ENCODE results near the gene PTPRZ1.

PTPRZ1 gene

DNA sequence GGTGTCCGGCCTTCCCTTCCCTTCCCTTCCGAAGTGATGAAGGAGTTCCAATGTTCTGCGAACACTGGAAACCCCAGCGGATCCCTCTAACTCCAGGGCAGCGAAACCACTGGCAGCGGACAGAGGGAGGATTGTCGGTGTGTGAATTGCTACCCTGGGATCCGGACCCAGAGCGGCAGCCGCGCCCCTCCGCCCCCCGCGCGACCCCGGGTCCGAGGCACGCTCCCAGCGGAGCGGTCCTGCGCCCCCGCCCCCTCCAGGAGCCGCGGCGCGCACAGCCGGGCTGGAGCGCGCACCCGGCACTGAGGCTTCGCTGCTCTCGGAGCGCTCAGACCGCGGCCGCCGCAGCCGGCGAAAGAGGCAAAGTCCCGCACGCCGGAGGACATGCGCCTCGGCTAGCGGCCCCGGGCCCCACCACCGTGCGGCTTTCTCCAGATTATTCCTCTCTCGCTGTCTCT, at the start of gene PTPRZ1:
Gene PTPRZ1 (plus strand): TSS at position 331 of the 458 bp plus-strand sequence. CDS start 339 bp downstream, outside the sequence.
- peak; percentile 34 for DNase-seq (ENCODE audit: low spot score)

DNA sequence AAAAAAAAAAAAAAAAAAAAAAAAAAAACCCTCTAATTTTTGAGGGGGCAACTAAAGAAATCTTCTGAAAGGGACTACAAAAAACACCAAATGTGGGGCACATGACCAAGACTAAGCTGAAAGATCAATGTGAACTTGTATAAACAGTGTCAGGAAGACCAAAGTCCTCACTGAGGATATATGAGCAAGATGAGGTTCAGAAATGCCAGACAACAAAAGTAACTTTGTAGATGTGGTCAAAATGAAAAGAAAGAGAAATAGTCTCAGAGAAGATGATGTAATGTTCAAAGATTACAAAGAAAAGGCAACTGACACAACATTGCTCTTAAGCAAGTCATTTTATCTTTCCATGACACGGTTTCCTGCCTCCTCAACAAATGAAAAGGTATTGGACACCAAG, 48.7 kb upstream of the PTPRZ1 start:
- no peak for DNase-seq (ENCODE audit: low spot score)

DNA sequence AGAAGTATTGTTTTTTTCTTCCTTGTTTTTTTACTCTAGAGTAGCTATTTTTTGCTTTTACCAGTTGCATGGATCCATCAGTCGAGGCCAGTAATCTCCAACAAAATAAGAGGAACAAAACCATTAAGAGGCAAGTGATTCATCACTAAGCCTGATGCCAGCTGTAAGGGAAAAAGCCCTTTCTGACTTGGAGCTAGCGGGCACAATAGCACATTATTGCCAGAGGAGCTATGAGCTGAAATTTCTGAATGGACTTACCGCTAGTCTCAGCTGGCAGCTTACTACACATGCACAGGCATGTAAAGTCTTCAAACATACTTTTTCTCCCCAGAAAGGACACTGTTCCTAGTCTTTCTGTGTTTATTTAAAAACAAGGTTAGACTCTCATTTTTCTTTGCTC, 41.6 kb upstream of the PTPRZ1 start:
- DNase-seq (ENCODE audit: low spot score): no peak

DNA sequence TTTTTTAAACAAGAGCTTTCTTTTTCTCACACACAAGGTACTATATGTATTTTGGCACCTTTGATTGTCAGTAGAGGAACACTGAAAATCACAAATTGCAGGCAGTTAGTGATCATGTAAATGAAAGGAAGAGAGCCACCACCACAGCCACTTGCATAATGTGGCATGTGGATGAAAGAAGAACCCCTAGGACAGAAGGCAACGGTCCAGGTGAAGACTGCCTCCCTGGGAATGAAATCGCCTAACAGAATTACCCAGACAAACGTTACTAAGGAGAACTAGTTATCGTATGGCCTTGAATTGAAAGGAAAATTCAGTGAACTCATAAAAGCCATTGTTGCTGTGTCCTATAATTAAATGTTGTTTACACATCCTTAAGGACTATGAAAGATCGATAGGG, 41.2 kb upstream of the PTPRZ1 start:
- DNase-seq (ENCODE audit: low spot score): no peak

DNA sequence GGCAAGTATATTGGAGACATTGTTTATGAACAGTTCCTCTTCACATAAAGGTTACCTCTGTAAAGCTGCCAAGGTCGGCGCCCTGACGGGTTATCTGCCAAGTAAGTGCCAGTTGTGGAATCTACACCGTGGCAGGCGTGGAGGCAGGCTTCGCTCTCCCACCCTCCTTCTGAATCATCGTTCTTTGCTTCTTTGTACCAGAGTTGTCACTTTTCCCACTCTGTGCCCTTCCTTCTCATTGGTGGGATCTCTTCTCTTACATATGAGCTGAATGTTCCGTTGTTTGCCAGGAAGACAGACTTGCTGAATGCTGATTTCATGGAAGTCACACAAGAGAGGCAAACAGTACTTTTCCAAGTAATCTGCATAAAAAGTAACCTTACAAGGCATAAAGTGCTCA, 40.6 kb upstream of the PTPRZ1 start:
- no peak for DNase-seq (ENCODE audit: low spot score)

DNA sequence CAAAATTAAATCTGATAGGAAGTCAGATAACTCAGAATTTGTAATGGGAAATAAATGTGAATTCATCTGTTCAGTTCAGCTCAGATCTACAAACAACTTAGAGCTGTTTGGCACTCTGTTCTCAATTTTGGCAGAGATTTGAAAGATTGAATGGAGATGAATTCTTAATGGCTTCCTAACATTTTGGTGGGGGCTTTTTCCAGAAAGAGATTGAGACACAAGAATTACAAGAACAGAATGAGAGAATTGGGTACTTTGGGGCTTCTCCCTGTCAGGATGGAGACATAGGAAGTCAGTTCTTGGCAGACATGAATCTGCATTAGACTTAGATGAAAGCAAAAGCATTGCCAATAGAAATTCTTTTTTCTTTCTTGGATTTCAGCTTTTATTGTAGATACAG, 39.0 kb upstream of the PTPRZ1 start:
- no peak for DNase-seq (ENCODE audit: low spot score)

DNA sequence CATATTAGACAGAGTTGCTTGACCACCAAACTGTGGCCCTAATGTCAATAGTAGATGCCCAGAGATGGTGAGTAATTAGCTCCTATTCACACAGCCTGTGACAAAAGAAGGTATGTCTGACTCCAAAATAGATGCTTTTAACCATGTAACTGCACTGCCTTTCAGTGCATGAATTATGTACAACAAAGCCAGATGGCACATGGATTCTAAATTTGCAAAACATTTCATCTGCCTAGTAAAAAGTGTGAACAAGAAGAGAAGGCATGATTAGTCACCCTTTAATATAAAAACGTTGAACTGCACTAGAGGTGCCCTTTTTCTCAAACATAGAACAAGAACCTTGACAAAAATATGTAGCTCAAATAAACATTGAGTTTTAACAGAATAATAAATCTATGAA, 35.5 kb upstream of the PTPRZ1 start:
- DNase-seq (ENCODE audit: low spot score): no peak

DNA sequence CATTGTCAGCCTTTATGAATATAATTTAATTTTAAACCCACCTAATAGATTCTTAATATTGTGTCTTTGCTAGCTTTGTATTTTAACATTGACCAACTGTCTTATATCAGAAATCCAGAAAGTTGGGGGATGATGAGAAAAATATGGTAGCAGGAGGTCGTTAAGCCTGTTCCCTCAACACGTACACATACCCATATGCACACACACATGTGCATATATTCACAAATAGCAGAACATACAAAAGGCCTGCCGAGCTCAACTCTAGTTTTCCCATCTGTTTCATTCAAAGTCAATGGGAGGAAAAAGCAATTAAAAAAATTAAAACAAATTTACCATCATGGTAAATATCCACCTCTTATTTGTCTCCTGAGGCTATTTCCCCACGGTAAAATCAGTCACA, 25.9 kb upstream of the PTPRZ1 start:
- DNase-seq (ENCODE audit: low spot score): no peak

DNA sequence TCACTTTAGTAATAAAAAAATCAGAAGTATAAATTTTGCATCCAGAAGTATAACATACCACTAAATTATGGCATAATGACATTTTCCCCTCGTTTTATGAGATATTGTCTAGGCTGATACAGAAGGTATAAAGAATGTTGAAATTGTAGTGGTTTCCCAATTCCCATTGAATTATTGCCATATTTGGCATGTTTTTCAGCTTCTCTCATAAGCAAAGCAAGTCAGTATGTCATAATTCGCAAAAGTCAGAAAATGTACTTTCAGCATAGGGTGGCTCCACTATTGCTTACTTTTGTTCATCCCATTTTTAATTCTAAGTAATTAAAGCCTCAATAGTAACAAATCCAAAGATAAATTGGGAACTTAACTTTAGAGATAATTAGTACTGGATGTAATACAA, 19.7 kb upstream of the PTPRZ1 start:
- no peak for DNase-seq (ENCODE audit: low spot score)

DNA sequence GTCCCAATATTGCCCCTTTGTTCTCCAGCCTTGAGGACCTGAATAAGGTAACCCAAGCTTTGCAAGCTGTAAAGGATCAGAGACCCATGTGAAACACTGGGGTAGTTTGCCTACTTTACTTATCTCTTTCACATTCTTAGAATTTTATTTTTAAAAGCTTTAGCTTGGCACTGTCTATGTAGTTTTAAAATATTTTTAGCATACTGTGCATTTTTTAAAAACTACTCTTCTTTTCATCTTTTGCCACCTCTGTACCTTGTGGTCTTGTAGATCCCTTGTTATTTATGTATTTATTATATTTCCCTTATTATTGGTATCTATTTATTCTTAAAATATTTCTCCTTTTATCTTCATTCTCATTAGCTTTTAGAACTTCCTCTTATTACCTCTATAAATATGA, 12.0 kb upstream of the PTPRZ1 start:
- DNase-seq (ENCODE audit: low spot score): no peak

DNA sequence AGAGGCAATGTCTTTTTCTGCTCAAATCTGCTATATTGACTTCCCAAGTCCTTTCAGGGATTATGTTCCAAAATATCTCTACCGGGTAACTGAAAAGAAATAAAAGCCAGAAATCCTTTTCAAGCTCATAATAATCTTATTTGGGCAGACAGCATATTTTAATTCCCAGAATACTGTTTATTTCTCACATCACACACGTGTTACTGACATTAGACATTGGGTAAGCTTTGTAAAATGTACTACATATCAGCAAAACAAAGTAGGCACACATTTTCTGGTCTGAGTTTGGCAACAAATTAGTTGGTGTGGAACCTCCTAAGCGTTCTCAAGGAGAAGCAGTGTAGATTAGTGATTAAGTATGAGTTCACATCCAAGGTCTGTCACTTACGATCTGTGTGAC, 10.4 kb upstream of the PTPRZ1 start:
- no peak for DNase-seq (ENCODE audit: low spot score)

DNA sequence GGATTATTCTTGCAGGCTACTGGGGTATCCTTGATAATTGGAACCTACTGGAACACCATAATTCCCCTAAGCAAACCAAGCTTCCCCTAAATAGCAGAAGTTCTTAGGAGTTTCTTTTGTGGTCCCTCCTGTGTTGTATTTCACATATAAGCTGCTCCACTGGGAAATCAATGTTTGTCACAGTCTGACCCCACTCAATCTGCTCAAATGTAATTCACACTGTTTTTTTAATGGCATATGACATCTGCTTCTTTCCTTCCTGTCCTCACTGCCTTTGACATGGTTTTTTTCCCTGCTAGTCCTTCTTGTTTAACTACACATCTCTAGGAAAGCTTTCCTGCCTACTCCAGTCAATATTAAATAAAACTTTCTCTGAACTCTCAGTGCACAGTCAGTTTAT, 1.8 kb upstream of the PTPRZ1 start:
- DNase-seq (ENCODE audit: low spot score): no peak

DNA sequence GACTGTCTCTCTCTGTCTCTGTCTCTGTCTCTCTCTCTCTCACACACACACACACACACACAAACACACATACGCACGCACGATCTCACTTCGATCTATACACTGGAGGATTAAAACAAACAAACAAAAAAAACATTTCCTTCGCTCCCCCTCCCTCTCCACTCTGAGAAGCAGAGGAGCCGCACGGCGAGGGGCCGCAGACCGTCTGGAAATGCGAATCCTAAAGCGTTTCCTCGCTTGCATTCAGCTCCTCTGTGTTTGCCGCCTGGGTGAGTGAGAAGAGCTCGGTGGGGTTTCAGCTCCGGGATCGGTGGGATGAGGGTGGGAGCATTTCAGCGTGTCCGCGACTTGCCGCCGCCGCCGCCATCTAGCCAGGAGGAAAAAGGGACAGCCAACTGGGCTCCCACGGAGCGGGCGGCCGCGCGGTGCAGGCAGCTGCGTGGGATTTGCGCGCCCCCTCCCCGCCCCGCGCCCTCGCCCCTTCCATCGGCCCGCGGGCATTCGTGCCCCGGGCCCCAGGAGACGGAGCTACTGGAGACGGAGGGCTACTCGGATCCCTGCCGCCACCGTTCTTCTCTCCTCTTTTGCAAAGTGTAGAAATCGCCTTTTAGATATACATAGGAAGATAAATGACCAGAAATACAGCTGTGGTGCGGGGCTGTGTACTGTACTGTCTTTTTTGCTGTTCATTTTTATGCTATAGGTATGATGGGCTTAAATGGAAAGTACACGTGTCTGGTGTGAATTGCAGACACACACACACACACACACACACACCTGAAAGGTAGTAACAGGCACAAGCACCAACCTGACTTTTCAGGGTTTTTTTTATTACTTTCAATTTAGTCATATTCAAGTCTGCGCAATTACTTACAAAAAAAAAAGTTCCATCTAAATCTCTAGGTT, 581 bp downstream of the PTPRZ1 start:
- peak; percentile 11 for DNase-seq (ENCODE audit: low spot score)

DNA sequence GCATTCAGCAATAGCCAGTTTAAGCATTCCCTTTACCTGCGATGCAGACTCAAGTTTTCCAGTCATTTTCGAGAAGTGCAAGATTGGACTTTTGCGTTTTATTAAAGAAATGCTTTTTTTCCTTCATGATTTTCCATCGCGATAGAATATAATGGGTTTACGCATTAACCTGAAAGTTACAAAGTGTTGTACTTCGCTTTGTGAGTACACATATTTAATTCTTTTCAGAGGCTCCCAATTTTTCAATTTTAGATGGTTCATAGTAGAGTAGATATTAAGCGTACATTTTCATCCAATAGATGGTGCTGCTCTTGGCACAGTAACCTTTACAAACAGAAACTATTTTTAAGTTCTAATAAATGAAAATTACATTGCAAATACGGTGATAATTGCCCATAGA, 1.3 kb downstream of the PTPRZ1 start:
- DNase-seq (ENCODE audit: low spot score): no peak

DNA sequence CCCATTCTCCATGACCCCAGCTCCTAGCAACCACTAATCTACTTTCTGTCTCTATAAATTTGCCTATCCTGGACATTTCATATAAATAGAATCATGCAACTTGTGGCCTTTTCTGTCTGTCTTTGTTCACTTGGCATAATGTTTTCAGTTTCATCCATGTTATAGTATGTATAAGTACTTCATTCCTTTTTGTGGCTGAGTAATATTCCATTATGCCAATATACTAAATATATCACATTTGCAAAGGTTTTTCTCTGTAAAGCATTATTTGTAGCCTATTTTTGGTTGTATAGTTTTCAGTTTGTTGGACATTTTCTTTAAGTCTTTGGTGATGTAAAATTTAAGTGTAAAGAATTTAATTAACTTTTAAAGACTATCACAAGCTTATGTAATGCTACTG, 2.2 kb downstream of the PTPRZ1 start:
- no peak for DNase-seq (ENCODE audit: low spot score)

DNA sequence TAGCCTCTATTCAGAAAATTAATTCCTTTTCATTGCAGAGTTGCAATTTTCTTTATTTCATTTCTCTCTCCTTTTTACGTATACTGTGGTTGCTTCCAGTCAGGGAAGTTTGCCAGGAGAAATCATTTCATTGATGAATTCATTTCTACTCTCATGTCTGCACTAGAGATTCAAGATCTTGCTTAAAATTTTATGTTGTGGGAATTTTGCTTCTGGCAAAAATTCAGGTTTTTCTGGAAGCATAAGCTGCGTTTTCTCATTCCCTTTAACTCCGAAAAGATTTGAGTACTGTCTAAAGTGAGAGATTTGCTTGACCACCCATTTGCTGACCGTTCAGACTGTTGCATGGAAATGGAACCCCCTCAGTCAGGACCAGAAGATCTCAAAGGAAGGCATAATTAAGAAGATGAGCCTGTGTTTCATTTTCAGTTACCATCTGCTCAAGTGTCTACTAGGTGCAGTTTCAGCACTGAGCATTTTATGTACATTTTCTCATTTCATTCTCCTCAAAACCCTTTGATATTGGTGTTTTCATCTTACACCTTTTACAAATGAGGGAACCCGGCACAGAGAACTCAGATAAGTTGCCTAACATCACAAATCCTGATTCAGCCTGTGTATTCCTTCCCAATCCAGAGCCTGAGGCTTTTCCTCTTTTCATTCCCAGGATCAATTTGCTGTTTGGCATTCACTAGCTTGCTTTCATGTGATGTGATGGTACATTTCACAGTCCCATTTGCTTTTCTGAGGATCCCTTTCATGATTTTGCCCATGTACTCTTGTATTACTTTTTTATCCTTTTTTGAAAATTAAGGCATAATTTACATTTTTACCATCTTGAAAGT, 3.9 kb downstream of the PTPRZ1 start:
- no peak for DNase-seq (ENCODE audit: low spot score)

DNA sequence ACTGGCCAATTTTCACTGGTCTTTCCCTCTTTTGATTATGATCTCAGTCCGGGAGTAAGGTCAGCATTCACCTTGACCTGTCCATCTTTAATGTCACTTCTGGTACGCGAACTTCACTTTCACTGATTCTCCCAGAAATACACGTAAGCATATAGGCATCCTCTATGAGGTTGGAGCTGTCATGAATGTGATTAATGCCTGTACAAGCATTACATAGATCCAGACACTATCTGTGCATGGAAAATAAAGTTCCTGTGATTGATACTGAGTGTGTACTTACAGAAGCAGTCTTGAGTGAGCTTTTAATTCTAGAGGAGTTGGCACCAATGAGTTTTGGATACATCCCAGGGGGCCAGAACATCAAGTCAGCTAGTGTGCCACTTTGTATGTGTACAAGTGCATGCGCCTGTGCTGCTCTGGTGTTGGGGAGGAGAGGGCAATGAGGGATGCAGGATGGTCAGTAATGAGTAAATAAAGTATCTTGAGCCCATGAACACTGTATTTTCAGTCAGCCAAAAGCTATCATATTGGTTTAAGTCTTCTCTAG, 6.0 kb downstream of the PTPRZ1 start:
- DNase-seq (ENCODE audit: low spot score): no peak

DNA sequence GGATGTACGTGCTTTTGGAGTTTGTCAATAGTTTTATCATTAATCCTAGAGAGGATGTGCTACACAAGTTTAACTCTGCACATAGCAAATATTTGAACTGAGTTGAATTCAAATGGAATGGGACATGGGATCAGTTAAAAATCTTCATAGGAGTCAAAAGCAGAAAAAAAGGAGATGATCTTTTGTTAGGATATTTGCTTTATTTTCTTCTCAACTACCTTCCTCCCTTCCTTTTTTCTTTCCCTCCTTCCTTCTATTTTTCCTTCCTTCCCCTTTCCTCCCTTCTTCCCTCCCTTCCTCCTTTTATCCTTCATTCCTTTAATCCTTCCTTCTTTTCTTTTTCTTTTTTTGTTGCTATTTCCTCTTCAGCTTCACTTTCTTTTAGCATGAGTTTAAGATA, 6.6 kb downstream of the PTPRZ1 start:
- DNase-seq (ENCODE audit: low spot score): no peak

DNA sequence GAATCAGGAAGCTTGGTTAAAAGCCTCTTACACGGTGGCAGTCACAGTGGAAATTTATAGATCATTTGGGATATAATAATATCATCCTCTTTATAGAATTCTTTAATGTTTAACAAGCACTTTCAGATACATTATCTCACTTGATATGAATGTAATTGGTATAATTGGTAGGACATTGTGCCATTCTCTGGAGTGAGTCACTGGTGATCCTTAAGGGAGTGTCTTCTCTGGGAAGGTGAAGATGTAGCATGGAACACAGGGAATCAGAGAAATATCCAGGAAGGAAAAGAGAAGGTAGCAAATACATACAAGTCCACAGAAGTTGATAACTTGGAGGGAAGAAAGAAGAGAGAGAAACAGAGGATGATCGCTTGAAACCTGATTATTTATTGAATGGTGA, 9.8 kb downstream of the PTPRZ1 start:
- no peak for DNase-seq (ENCODE audit: low spot score)

DNA sequence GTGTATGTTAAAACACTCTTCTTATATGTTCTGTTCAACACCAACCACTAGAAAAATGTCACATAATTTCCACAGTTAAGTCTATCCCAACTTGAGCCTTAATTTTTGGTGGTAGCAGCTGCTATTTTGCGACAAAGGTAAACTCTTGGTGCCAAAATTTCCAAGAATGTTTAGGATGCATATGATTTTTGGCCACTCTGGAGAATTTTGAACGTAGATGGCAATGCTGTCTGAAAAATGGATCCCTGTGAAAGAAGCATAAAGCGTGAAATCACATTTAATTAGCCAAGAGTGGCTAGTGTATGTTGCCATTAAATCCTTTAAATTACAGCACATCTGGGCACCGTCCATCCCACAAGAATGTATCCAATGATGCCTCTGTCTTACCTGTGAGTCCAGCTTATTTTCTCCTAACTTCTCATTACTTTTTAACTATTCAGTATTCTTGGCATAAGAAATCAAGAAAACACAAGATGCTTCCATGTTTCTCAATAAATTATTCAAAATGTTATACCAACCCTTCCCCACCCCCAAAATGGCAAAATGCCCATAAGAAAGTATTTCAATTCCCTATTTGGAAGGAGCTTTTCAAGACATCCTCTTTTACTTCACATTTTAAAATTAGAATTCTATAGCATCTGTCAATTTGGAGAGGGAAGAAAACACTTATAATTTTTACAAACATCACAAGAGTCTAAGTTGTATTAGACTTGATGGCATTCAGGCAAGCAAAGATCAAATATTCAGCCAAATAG, 12.4 kb downstream of the PTPRZ1 start:
- DNase-seq (ENCODE audit: low spot score): no peak

DNA sequence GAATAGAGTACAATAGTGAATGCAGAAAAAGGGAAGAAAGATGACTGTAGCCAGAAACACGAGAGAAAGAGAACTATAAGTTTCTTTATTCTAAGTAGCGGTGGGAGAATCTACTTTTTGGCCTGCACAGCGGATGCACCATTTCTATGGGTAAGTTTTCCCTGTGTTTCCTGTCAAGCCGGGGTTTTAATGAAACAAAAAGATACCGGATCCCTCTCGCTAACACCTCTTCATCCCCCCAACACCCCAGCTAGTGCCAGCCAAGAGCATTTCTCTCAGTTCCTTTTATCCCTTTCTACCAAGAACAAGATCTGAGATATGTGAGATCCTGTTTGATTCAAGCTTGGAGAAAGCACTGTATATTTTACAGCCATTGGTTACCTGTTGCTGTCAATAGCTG, 14.7 kb downstream of the PTPRZ1 start:
- no peak for DNase-seq (ENCODE audit: low spot score)

DNA sequence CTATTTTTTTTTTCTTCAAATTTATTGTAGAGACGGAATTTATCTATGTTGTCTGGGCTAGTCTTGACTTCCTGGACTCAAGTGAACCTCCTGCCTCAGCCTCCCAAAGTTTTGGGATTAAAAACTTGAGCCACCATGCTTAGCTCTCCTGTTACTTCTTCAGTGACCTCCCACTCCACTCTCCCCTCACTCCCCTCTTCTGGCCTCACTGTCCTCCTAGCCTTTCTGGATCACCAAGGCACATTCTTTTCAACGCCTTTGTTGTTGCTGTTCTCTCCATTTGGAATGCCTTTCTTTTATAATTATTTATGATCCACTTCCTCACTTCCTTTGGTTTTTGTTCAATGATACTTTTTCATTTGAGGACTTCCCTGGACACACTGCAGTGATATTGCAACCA, 17.9 kb downstream of the PTPRZ1 start:
- DNase-seq (ENCODE audit: low spot score): no peak
